Spinal cord (tissue), 10 donors: ENCODE results near the gene PCNT. TPM values are rescaled to one million over a fixed set of nuclear protein-coding genes. Genes with fewer than 3 reads are reported as not detected.
"Not testable (repeated sequence)": the region's sequence is repeated elsewhere in the genome, so short reads cannot be mapped to it uniquely, and the experiment has no call there.

Source experiments
- DNase-seq, 6 donors: peaks; one replicate each; pipeline versions ENCODE4 v3.0.0 to v3.0.0-alpha.2; 2013 to 2015; ENCODE audit warnings: low spot score in 6 of 6, low read depth in 4 of 6
- H3K27ac ChIP-seq: one replicate; pipeline ENCODE4 v1.5.1; 2013; ENCODE audit warnings: low read depth, low read length, control low read depth
- H3K27me3 ChIP-seq: one replicate; pipeline ENCODE4 v1.6.1; 2013; ENCODE audit warnings: low read length; ENCODE audit not compliant: control insufficient read depth, insufficient read depth
- H3K36me3 ChIP-seq: one replicate; pipeline ENCODE4 v1.6.1; 2013; ENCODE audit warnings: low read length; ENCODE audit not compliant: control insufficient read depth, insufficient read depth
- H3K4me1 ChIP-seq: one replicate; pipeline ENCODE4 v1.6.1; 2013; ENCODE audit warnings: low read length; ENCODE audit not compliant: control insufficient read depth, insufficient read depth
- H3K4me3 ChIP-seq: one replicate; pipeline ENCODE4 v1.5.1; 2013; ENCODE audit warnings: low read depth, low read length, control low read depth
- H3K9me3 ChIP-seq: one replicate; pipeline ENCODE4 v1.6.1; 2013; ENCODE audit warnings: low read length; ENCODE audit not compliant: control insufficient read depth, insufficient read depth
- WGBS: methylation state at CpG from one replicate; pipeline ENCODE4 v1.1.5; 2013; ENCODE audit warnings: missing lambda C conversion rate; ENCODE audit not compliant: insufficient coverage; 5-methylcytosine and 5-hydroxymethylcytosine counted together
- polyA plus RNA-seq, 2 donors: library from polyadenylated mRNA; unstranded; fragments of 120-200 nt; gene quantifications; one replicate each; pipeline ENCODE4 v1.2.1, GENCODE V29; 2013; ENCODE audit not compliant: insufficient read length in 2 of 2
- total RNA-seq, 2 donors: library from RNA; depleted of rRNA in 1 of 2; stranded (reverse); fragments of 120-200 nt in 1 of 2; fragments of >200 nt in 1 of 2; gene quantifications; one replicate each; pipeline versions ENCODE4 v1.2.3 to v1.2.4, GENCODE V29; 2013 to 2014
- donor health status: healthy.

The PCNT gene
- total and polyA plus RNA-seq, 4 donors = 18.4 to 47.4 (median 29.9) TPM

- no peak overlapping the region for H3K27ac ChIP-seq
- no peak overlapping the region for H3K4me3 ChIP-seq
- 100% methylated on average over 3 of the region's 5 CpGs for WGBS
- H3K9me3 ChIP-seq = no peaks in the 10 kb centered on the region
- H3K4me1 ChIP-seq = no peaks in the 10 kb centered on the region
- H3K36me3 ChIP-seq = peaks cover 45% of the 10 kb centered on the region
- H3K27me3 ChIP-seq = no peaks in the 10 kb centered on the region
- DNase-seq = no peak
Measured at GRCh38 chr21:46304437-46304836, 19.5 kb upstream of the PCNT start.

- no peaks in the 10 kb centered on the region for H3K4me1 ChIP-seq
- H3K36me3 ChIP-seq = peaks cover 44% of the 10 kb centered on the region
- 91% methylated on average over 5 of the region's 11 CpGs for WGBS
- no peak overlapping the region for H3K4me3 ChIP-seq
- no peak for DNase-seq
- H3K9me3 ChIP-seq = no peaks in the 10 kb centered on the region
- no peak overlapping the region for H3K27ac ChIP-seq
- H3K27me3 ChIP-seq = no peaks in the 10 kb centered on the region
Measured at GRCh38 chr21:46304955-46305354, 19.0 kb upstream of the PCNT start.

GRCh38 chr21:46307625-46308024, 16.3 kb upstream of the PCNT start:
- Histone ChIP-seq H3K27me3 (no peaks in the 10 kb centered on the region), H3K4me1 (no peaks in the 10 kb centered on the region), H3K9me3 (no peaks in the 10 kb centered on the region), H3K27ac (no peak overlapping the region), H3K4me3 (no peak overlapping the region), H3K36me3 (peaks cover 35% of the 10 kb centered on the region)
- DNase-seq = no peak
- no CpG with 5 or more reads among the region's 2 CpGs for WGBS

GRCh38 chr21:46308431-46308830, 15.5 kb upstream of the PCNT start:
- H3K4me1 ChIP-seq = no peaks in the 10 kb centered on the region
- no peaks in the 10 kb centered on the region for H3K9me3 ChIP-seq
- no peak overlapping the region for H3K4me3 ChIP-seq
- 100% methylated on average over 2 of the region's 2 CpGs for WGBS
- H3K27ac ChIP-seq = no peak overlapping the region
- H3K36me3 ChIP-seq = peaks cover 40% of the 10 kb centered on the region
- H3K27me3 ChIP-seq = no peaks in the 10 kb centered on the region
- DNase-seq = no peak

GRCh38 chr21:46310260-46310659, 13.7 kb upstream of the PCNT start:
- H3K4me1 ChIP-seq, H3K27me3 ChIP-seq, H3K27ac ChIP-seq, H3K9me3 ChIP-seq, DNase-seq, H3K4me3 ChIP-seq: not testable (repeated sequence)
- peaks cover 44% of the 10 kb centered on the region for H3K36me3 ChIP-seq
- WGBS = 100% methylated on average over 4 of the region's 8 CpGs

GRCh38 chr21:46311568-46311967, 12.4 kb upstream of the PCNT start:
- H3K27me3 ChIP-seq = no peaks in the 10 kb centered on the region
- H3K27ac ChIP-seq = no peak overlapping the region
- H3K36me3 ChIP-seq = peaks cover 51% of the 10 kb centered on the region
- no peaks in the 10 kb centered on the region for H3K4me1 ChIP-seq
- DNase-seq = no peak
- H3K4me3 ChIP-seq = no peak overlapping the region
- H3K9me3 ChIP-seq = no peaks in the 10 kb centered on the region

GRCh38 chr21:46312949-46313348, 11.0 kb upstream of the PCNT start:
- Histone ChIP-seq H3K4me3 (no peak overlapping the region), H3K27me3 (no peaks in the 10 kb centered on the region), H3K9me3 (no peaks in the 10 kb centered on the region), H3K4me1 (no peaks in the 10 kb centered on the region), H3K27ac (no peak overlapping the region), H3K36me3 (peaks cover 65% of the 10 kb centered on the region)
- DNase-seq = no peak
- WGBS = 100% methylated on average over 4 of the region's 5 CpGs

GRCh38 chr21:46314441-46315020, 9.4 kb upstream of the PCNT start:
- no peak overlapping the region for H3K27ac ChIP-seq
- H3K4me3 ChIP-seq = no peak overlapping the region
- WGBS = 90% methylated on average over 21 of the region's 22 CpGs

GRCh38 chr21:46316708-46317324, 7.1 kb upstream of the PCNT start:
- H3K27me3 ChIP-seq = no peaks in the 10 kb centered on the region
- DNase-seq = no peak
- H3K4me3 ChIP-seq = no peak overlapping the region
- 95% methylated on average over 13 of the region's 14 CpGs for WGBS
- no peaks in the 10 kb centered on the region for H3K9me3 ChIP-seq
- H3K4me1 ChIP-seq = peaks cover under 1% of the 10 kb centered on the region
- H3K36me3 ChIP-seq = peaks cover 60% of the 10 kb centered on the region
- H3K27ac ChIP-seq = no peak overlapping the region

More at GRCh38 chr21:46314441-46315020, 9.4 kb upstream of the PCNT start:
- Histone ChIP-seq H3K36me3 (peaks cover 69% of the 10 kb centered on the region), H3K9me3 (no peaks in the 10 kb centered on the region), H3K4me1 (no peaks in the 10 kb centered on the region), H3K27me3 (no peaks in the 10 kb centered on the region)
- no peak for DNase-seq

GRCh38 chr21:46317710-46318463, 6.1 kb upstream of the PCNT start:
- Histone ChIP-seq H3K27ac (no peak overlapping the region), H3K4me1 (peaks cover 12% of the 10 kb centered on the region), H3K9me3 (no peaks in the 10 kb centered on the region), H3K27me3 (no peaks in the 10 kb centered on the region), H3K36me3 (peaks cover 57% of the 10 kb centered on the region), H3K4me3 (no peak overlapping the region)
- no peak for DNase-seq
- WGBS = 71% methylated on average over 19 of the region's 20 CpGs
